CD4-positive, alpha-beta T cell (primary cell): ENCODE results near the gene HIVEP1. TPM values are rescaled to one million over a fixed set of nuclear protein-coding genes. Genes with fewer than 3 reads are reported as not detected.

Source experiments
- ATAC-seq: fragments of 200-7000 bp; cut with Tn5 transposase; one replicate; pipeline ENCODE4 v1.10.0; 2022; ENCODE audit warnings: mild to moderate bottlenecking; ENCODE audit not compliant: poor library complexity
- CTCF ChIA-PET: fragments of 350-600 bp; sonication (Branson Sonifier 250); formaldehyde crosslinking; loops from one replicate; lab custom pipeline; 2021; ENCODE audit warnings: antibody characterized with exemption, inconsistent platforms; lab: Charles Lee
- POLR2A ChIA-PET: fragments of 350-600 bp; sonication (Branson Sonifier 250); formaldehyde crosslinking; loops from one replicate; lab custom pipeline; 2021; ENCODE audit warnings: antibody characterized with exemption, inconsistent platforms; lab: Charles Lee
- DNase-seq, 14 experiments: peaks; one replicate each; pipeline ENCODE4 v3.0.0-alpha.2; 2013 to 2020; ENCODE audit warnings: mixed read lengths in 2 of 14
- H3K27ac ChIP-seq, 2 donors: one replicate each; pipeline versions ENCODE4 v1.5.1 to v1.7.0; 2013; ENCODE audit warnings: low read length in 2 of 2, low read depth in 1 of 2, mild to moderate bottlenecking in 1 of 2
- H3K27me3 ChIP-seq, 2 experiments: 1 replicate in 1 of 2; 2 replicates in 1 of 2; pipeline versions ENCODE4 v1.6.1 to v1.7.0; 2013; ENCODE audit warnings: low read length in 2 of 2, control low read depth in 1 of 2, mild to moderate bottlenecking in 1 of 2, moderate library complexity in 1 of 2; ENCODE audit not compliant: insufficient read depth in 2 of 2, control insufficient read depth in 1 of 2
- H3K36me3 ChIP-seq: one replicate; pipeline ENCODE4 v1.6.1; 2013; ENCODE audit warnings: low read length, control low read depth; ENCODE audit not compliant: insufficient read depth
- H3K4me1 ChIP-seq: one replicate; pipeline ENCODE4 v1.6.1; 2013; ENCODE audit warnings: low read length, control low read depth; ENCODE audit not compliant: insufficient read depth
- H3K4me3 ChIP-seq: one replicate; pipeline ENCODE4 v1.5.1; 2013; ENCODE audit warnings: mild to moderate bottlenecking, low read length, moderate library complexity
- H3K9me3 ChIP-seq, 2 experiments: 1 replicate in 1 of 2; 2 replicates in 1 of 2; pipeline versions ENCODE4 v1.6.1 to v1.7.0; 2013; ENCODE audit warnings: low read length in 2 of 2, mild to moderate bottlenecking in 2 of 2, control low read depth in 1 of 2, moderate library complexity in 1 of 2; ENCODE audit not compliant: control insufficient read depth in 1 of 2, insufficient read depth in 1 of 2
- H3K27ac Mint-ChIP-seq: one replicate; pipeline ENCODE4 v1.8.0; 2020; ENCODE audit warnings: mixed read lengths
- H3K27me3 Mint-ChIP-seq: one replicate; pipeline ENCODE4 v1.8.0; 2021; ENCODE audit warnings: mixed read lengths
- H3K36me3 Mint-ChIP-seq: one replicate; pipeline ENCODE4 v1.8.0; 2021; ENCODE audit warnings: low read depth, mixed read lengths
- H3K4me1 Mint-ChIP-seq: one replicate; pipeline ENCODE4 v1.8.0; 2021; ENCODE audit warnings: low read depth, mixed read lengths
- H3K4me3 Mint-ChIP-seq: one replicate; pipeline ENCODE4 v1.8.0; 2020; ENCODE audit warnings: mild to moderate bottlenecking, mixed read lengths
- H3K9me3 Mint-ChIP-seq: one replicate; pipeline ENCODE4 v1.8.0; 2020; ENCODE audit warnings: mixed read lengths
- intact Hi-C, 2 experiments: fragments of 100-400 bp; cut with DNase I in 1 of 2; cut with micrococcal nuclease in 1 of 2; formaldehyde crosslinking; loops; one replicate each; pipeline versions ENCODE4 v1.15.1 to v1.9.0; 2023 to 2025; cut with DNase I, micrococcal nuclease
- total RNA-seq, 174 experiments: library from RNA in 2 of 174; stranded (reverse) in 2 of 174; gene quantifications; one replicate each; pipeline ENCODE4 v1.2.3 and lab custom pipeline; 2021 to 2026
- TF ChIP-seq, protein P1 (sequence below): fragments of 200-600 bp; IDR thresholded peaks from one replicate; pipeline ENCODE4 v1.8.0; 2022; ENCODE audit warnings: antibody characterized with exemption, mild to moderate bottlenecking

The HIVEP1 gene
- total RNA-seq, 2 experiments from 2014 or later, result 76.3 to 78.8 TPM

GRCh38 chr6:12037798-12038197, 25.7 kb downstream of the HIVEP1 start:
- H3K4me3 Mint-ChIP-seq, result peak overlapping the region; percentile 46
- H3K27ac ChIP-seq, result no peak overlapping the region

DNA sequence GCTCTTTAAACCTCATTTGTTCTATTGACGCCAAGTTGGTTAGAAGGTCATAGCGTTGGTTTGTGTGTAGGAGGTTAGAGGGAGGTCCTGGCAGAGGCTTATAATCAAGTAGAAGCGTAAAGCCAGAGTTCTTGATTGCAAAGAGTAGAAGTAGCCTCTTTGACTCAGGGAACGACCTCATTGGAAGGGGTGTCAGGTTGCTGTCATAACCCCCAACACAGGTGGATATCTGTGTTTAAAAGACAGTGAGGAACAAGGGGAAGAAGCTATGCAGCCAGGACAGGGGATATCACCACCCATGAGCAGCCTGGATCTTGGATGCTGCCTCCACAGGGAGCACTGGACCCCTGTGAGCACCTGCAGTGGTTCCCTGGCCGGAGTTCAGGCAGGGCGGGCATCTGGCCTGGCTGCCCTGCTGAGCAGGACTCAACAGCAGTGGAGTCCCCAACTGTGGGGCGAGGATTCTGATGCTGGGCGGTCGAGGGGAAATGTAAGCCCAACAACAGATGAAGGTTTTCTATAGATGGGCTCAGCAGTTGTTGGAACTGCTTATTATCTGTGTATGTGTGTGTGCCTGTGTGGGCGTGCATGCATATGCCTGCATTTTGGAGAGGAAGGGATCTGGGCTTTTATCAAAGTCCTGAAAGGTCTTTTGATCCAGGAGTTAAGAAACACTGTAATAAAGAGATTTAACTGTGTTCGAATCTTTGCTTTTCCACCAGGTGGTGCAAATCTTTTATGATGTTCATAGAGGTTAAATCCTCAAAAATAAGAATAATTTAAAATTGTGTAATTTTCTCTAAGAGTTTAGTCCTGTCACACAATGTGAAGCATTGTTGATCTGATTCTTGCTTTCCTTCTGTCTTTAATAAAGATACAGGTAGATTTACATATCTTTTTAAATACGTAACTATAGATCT, 27.7 kb downstream of the HIVEP1 start:
- H3K27me3 Mint-ChIP-seq, result no peaks in the 10 kb centered on the region
- no peaks in the 10 kb centered on the region for H3K9me3 Mint-ChIP-seq
- POLR2A ChIA-PET, result interaction anchor here (0.9 to 1.5 kb wide), 3 partner anchors 27 to 186 kb away, joined by 4 to 5 read pairs (median 5); partner anchors contain the start of gene HIVEP1
- DNase-seq, result no peak
- H3K4me1 ChIP-seq, result peaks cover 21% of the 10 kb centered on the region
- H3K27ac ChIP-seq, result no peak overlapping the region
- intact Hi-C loops, result loop anchor here in 1 of 2 experiments (5.0 kb wide), 1 partner anchor 62 kb away; no protein-coding TSS in a partner anchor
- peaks cover 0 to 3% of the 10 kb centered on the region in 2 experiments for H3K9me3 ChIP-seq
- peaks cover 70% of the 10 kb centered on the region for H3K4me1 Mint-ChIP-seq
- H3K36me3 ChIP-seq, result no peaks in the 10 kb centered on the region
- TF ChIP-seq, protein P1, sequence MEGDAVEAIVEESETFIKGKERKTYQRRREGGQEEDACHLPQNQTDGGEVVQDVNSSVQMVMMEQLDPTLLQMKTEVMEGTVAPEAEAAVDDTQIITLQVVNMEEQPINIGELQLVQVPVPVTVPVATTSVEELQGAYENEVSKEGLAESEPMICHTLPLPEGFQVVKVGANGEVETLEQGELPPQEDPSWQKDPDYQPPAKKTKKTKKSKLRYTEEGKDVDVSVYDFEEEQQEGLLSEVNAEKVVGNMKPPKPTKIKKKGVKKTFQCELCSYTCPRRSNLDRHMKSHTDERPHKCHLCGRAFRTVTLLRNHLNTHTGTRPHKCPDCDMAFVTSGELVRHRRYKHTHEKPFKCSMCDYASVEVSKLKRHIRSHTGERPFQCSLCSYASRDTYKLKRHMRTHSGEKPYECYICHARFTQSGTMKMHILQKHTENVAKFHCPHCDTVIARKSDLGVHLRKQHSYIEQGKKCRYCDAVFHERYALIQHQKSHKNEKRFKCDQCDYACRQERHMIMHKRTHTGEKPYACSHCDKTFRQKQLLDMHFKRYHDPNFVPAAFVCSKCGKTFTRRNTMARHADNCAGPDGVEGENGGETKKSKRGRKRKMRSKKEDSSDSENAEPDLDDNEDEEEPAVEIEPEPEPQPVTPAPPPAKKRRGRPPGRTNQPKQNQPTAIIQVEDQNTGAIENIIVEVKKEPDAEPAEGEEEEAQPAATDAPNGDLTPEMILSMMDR, result no peak
- H3K27ac Mint-ChIP-seq, result peak overlapping the region; percentile 24
- CTCF ChIA-PET, result interaction anchor here (0.6 kb wide), 1 partner anchor 371 kb away, joined by 3 read pairs; no protein-coding TSS in a partner anchor
- no peak overlapping the region for H3K4me3 ChIP-seq
- no peak overlapping the region for H3K4me3 Mint-ChIP-seq
- ATAC-seq, result no peak
- no peaks in the 10 kb centered on the region for H3K27me3 ChIP-seq
- peaks cover 10% of the 10 kb centered on the region for H3K36me3 Mint-ChIP-seq

More at GRCh38 chr6:12037798-12038197, 25.7 kb downstream of the HIVEP1 start:
- Histone ChIP-seq H3K4me1 (peaks cover 15% of the 10 kb centered on the region), H3K27me3 (no peaks in the 10 kb centered on the region), H3K4me3 (no peak overlapping the region), H3K9me3 (peaks cover 0 to 3% of the 10 kb centered on the region in 2 experiments), H3K36me3 (no peaks in the 10 kb centered on the region)
- TF ChIP-seq, protein P1, result no peak
- CTCF ChIA-PET, result no interaction called here
- H3K27ac Mint-ChIP-seq, result peak overlapping the region; percentile 2
- POLR2A ChIA-PET, result interaction anchor here (0.7 kb wide), 1 partner anchor 385 kb away, joined by 3 read pairs; no protein-coding TSS in a partner anchor
- peaks cover 75% of the 10 kb centered on the region for H3K4me1 Mint-ChIP-seq
- DNase-seq (peak in 2 of 14 experiments; percentile 23), ATAC-seq (no peak)
- H3K9me3 Mint-ChIP-seq, result no peaks in the 10 kb centered on the region
- intact Hi-C loops, result no loop called here
- H3K36me3 Mint-ChIP-seq, result peaks cover 11% of the 10 kb centered on the region
- no peaks in the 10 kb centered on the region for H3K27me3 Mint-ChIP-seq

GRCh38 chr6:12047304-12047703, 35.2 kb downstream of the HIVEP1 start:
- H3K27ac ChIP-seq, result no peak overlapping the region
- ATAC-seq (no peak), DNase-seq (no peak)
- no peaks in the 10 kb centered on the region for H3K9me3 ChIP-seq
- H3K27me3 ChIP-seq, result no peaks in the 10 kb centered on the region
- peaks cover 19% of the 10 kb centered on the region for H3K4me1 ChIP-seq
- ChIA-PET POLR2A (no interaction called here), CTCF (no interaction called here)
- Mint-ChIP-seq H3K9me3 (no peaks in the 10 kb centered on the region), H3K4me3 (no peak overlapping the region), H3K36me3 (peaks cover 10% of the 10 kb centered on the region), H3K27ac (peak overlapping the region; percentile 84), H3K4me1 (peaks cover 71% of the 10 kb centered on the region), H3K27me3 (no peaks in the 10 kb centered on the region)
- intact Hi-C loops, result no loop called here
- H3K36me3 ChIP-seq, result no peaks in the 10 kb centered on the region
- TF ChIP-seq, protein P1, result no peak
- H3K4me3 ChIP-seq, result no peak overlapping the region
